GM23338 (cell line): ENCODE data around the gene NCR1. TPM values are rescaled to one million over a fixed set of nuclear protein-coding genes. Genes with fewer than 3 reads are reported as not detected.

Experiments
- ATAC-seq: fragments of 200-7000 bp; cut with Tn5 transposase; 3 replicates; pipeline ENCODE4 v1.9.1; 2020
- DNase-seq: peaks from one replicate; pipeline ENCODE4 v3.0.0-alpha.2; 2015; ENCODE audit warnings: low spot score
- H2AFZ ChIP-seq: fragments of 200-600 bp; sonication (generic); 2 replicates; pipeline ENCODE4 v1.8.0; 2016; ENCODE audit warnings: antibody characterized with exemption, mild to moderate bottlenecking, moderate library complexity
- H3F3A ChIP-seq: fragments of 200-600 bp; sonication (generic); replicated peaks from 2 replicates; pipeline ENCODE4 v1.8.0; 2017; ENCODE audit warnings: antibody characterized with exemption, mixed run types, low read depth
- H3K27ac ChIP-seq: fragments of 200-600 bp; sonication (generic); 2 replicates; pipeline ENCODE4 v1.6.1; 2016; ENCODE audit warnings: low read depth
- H3K27me3 ChIP-seq: fragments of 200-600 bp; sonication (generic); 2 replicates; pipeline ENCODE4 v1.8.0; 2016; ENCODE audit warnings: mild to moderate bottlenecking, mixed run types, moderate library complexity; ENCODE audit not compliant: insufficient read depth
- H3K36me3 ChIP-seq: fragments of 200-600 bp; sonication (generic); 2 replicates; pipeline ENCODE4 v1.8.0; 2016; ENCODE audit warnings: mild to moderate bottlenecking; ENCODE audit not compliant: insufficient read depth
- H3K4me1 ChIP-seq: fragments of 200-600 bp; sonication (generic); 2 replicates; pipeline ENCODE4 v1.8.0; 2016; ENCODE audit warnings: mild to moderate bottlenecking, moderate library complexity; ENCODE audit not compliant: insufficient read depth
- H3K4me2 ChIP-seq: fragments of 200-600 bp; sonication (generic); 2 replicates; pipeline ENCODE4 v1.7.1; 2017; ENCODE audit warnings: mixed run types
- H3K4me3 ChIP-seq: fragments of 200-600 bp; sonication (generic); 2 replicates; pipeline ENCODE4 v1.6.1; 2016; ENCODE audit warnings: mixed run types
- H3K79me2 ChIP-seq: fragments of 200-600 bp; sonication (generic); replicated peaks from 2 replicates; pipeline ENCODE4 v1.8.0; 2017; ENCODE audit warnings: mild to moderate bottlenecking; ENCODE audit not compliant: insufficient read depth
- H3K9me2 ChIP-seq: fragments of 200-600 bp; sonication (generic); 2 replicates; pipeline ENCODE4 v1.8.0; 2017; ENCODE audit not compliant: insufficient read depth
- H4K20me1 ChIP-seq: fragments of 200-600 bp; sonication (generic); replicated peaks from 2 replicates; pipeline ENCODE4 v1.8.0; 2017; ENCODE audit warnings: mild to moderate bottlenecking; ENCODE audit not compliant: insufficient read depth
- H3K27ac Mint-ChIP-seq: 2 replicates; pipeline ENCODE4 v1.8.0; 2020; ENCODE audit warnings: inconsistent platforms, mild to moderate bottlenecking, moderate library complexity, mixed read lengths
- H3K27me3 Mint-ChIP-seq: 3 replicates; pipeline ENCODE4 v1.8.0; 2022; ENCODE audit warnings: low read depth, mild to moderate bottlenecking, moderate library complexity, mixed read lengths, inconsistent platforms; ENCODE audit not compliant: insufficient read depth, poor library complexity
- H3K36me3 Mint-ChIP-seq: 3 replicates; pipeline ENCODE4 v1.8.0; 2021; ENCODE audit warnings: low read depth, mild to moderate bottlenecking, inconsistent platforms, moderate library complexity, mixed read lengths
- H3K4me1 Mint-ChIP-seq: 3 replicates; pipeline ENCODE4 v1.8.0; 2020; ENCODE audit warnings: mild to moderate bottlenecking, inconsistent platforms, mixed read lengths
- H3K4me3 Mint-ChIP-seq: 3 replicates; pipeline ENCODE4 v1.8.0; 2021; ENCODE audit warnings: moderate library complexity, mild to moderate bottlenecking, inconsistent platforms, mixed read lengths
- H3K9me3 Mint-ChIP-seq: 3 replicates; pipeline ENCODE4 v1.8.0; 2020; ENCODE audit warnings: moderate library complexity, mild to moderate bottlenecking, inconsistent platforms, mixed read lengths
- CREB1 ChIP-seq: fragments of 250-450 bp; sonication (Bioruptor Pico); IDR thresholded peaks from 2 replicates; pipeline ENCODE4 v1.5.0; 2020; ENCODE audit warnings: low read depth, mild to moderate bottlenecking, moderate library complexity
- CTCF ChIP-seq, 2 experiments: fragments of 200-600 bp in 1 of 2; sonication (generic) in 1 of 2; conservative IDR thresholded peaks; 2 replicates each; pipeline versions ENCODE4 v1.5.1 to v1.6.1; 2016 to 2017; ENCODE audit warnings: antibody characterized with exemption in 2 of 2, low read depth in 2 of 2, mild to moderate bottlenecking in 2 of 2, moderate library complexity in 1 of 2
- ETS1 ChIP-seq: IDR thresholded peaks from 2 replicates; pipeline ENCODE4 v1.6.1; 2016; ENCODE audit warnings: antibody characterized with exemption
- EZH2 ChIP-seq: fragments of 200-600 bp; sonication (generic); IDR thresholded peaks from one replicate; pipeline ENCODE4 v1.8.0; 2017; ENCODE audit warnings: antibody characterized with exemption, mild to moderate bottlenecking, low read depth; ENCODE audit not compliant: unreplicated experiment
- EZH2phosphoT487 ChIP-seq: fragments of 200-600 bp; sonication (generic); IDR thresholded peaks from one replicate; pipeline ENCODE4 v1.8.1; 2018; ENCODE audit warnings: antibody characterized with exemption; ENCODE audit not compliant: unreplicated experiment
- JUNB ChIP-seq: IDR thresholded peaks from one replicate; pipeline ENCODE4 v1.6.1; 2016; ENCODE audit warnings: antibody characterized with exemption; ENCODE audit not compliant: unreplicated experiment
- NANOG ChIP-seq: IDR thresholded peaks from 2 replicates; pipeline ENCODE4 v1.6.1; 2016; ENCODE audit warnings: antibody characterized with exemption, borderline replicate concordance
- POLR2AphosphoS5 ChIP-seq: IDR thresholded peaks from 2 replicates; pipeline ENCODE4 v1.6.1; 2016; ENCODE audit warnings: antibody characterized with exemption, low read depth
- REST ChIP-seq: IDR thresholded peaks from one replicate; pipeline ENCODE4 v1.6.1; 2018; ENCODE audit warnings: antibody characterized with exemption; ENCODE audit not compliant: unreplicated experiment
- STAT1 ChIP-seq: IDR thresholded peaks from one replicate; pipeline ENCODE4 v1.6.1; 2016; ENCODE audit warnings: antibody characterized with exemption; ENCODE audit not compliant: unreplicated experiment
- ZNF114 ChIP-seq: fragments of 250-450 bp; sonication (Bioruptor Pico); IDR thresholded peaks from 2 replicates; pipeline ENCODE4 v1.5.0; 2020; ENCODE audit warnings: mild to moderate bottlenecking, moderate library complexity
- ZNF331 ChIP-seq: fragments of 250-450 bp; sonication (Bioruptor Pico); IDR thresholded peaks from 2 replicates; pipeline ENCODE4 v1.5.0; 2020; ENCODE audit warnings: low read depth, mild to moderate bottlenecking, moderate library complexity
- ZNF462 ChIP-seq: fragments of 250-450 bp; sonication (Bioruptor Pico); IDR thresholded peaks from 2 replicates; pipeline ENCODE4 v1.5.0; 2020; ENCODE audit warnings: mild to moderate bottlenecking, moderate library complexity
- polyA plus RNA-seq: library from polyadenylated mRNA; unstranded; fragments of >200 nt; fragmentation: Nextera tagmentation; extraction: Ambion mirVana; gene quantifications from 2 replicates; pipeline ENCODE4 v1.2.1, GENCODE V29; 2016
- total RNA-seq: library from RNA; depleted of rRNA; stranded (reverse); fragments of >200 nt; shearing (Covaris generic); gene quantifications from 2 replicates; pipeline ENCODE4 v1.2.3, GENCODE V29; 2014

The NCR1 gene
- total and polyA plus RNA-seq, 2 experiments from 2014 or later: 1.8 to 2.0 TPM

- H3F3A ChIP-seq: no peaks in the 10 kb centered on the region
Observed at GRCh38 chr19:54918499-54918898, 12.6 kb downstream of the NCR1 start.

More at GRCh38 chr19:54918499-54918898, 12.6 kb downstream of the NCR1 start:
- Histone ChIP-seq H2AFZ (no peak overlapping the region), H3K4me1 (no peaks in the 10 kb centered on the region), H3K36me3 (no peaks in the 10 kb centered on the region), H3K27me3 (no peaks in the 10 kb centered on the region), H3K4me2 (no peak overlapping the region), H3K9me2 (no peaks in the 10 kb centered on the region), H3K27ac (no peak overlapping the region), H4K20me1 (no peaks in the 10 kb centered on the region), H3K4me3 (no peak overlapping the region), H3K79me2 (no peaks in the 10 kb centered on the region)
- Mint-ChIP-seq H3K4me3 (no peak overlapping the region), H3K27ac (no peak overlapping the region), H3K9me3 (peaks cover 14% of the 10 kb centered on the region), H3K36me3 (no peaks in the 10 kb centered on the region), H3K4me1 (no peaks in the 10 kb centered on the region), H3K27me3 (peaks cover 18% of the 10 kb centered on the region)
- ATAC-seq (no peak), DNase-seq (no peak)
- no peak for TF ChIP-seq ZNF114 (CRISPR knock-in tag)
- no peak for TF ChIP-seq REST
- no peak for TF ChIP-seq STAT1
- no peak for TF ChIP-seq NANOG
- no peak for TF ChIP-seq ZNF331 (CRISPR knock-in tag)
- TF ChIP-seq EZH2phosphoT487: no peak
- no peak for TF ChIP-seq CREB1 (CRISPR knock-in tag)
- TF ChIP-seq ETS1: no peak
- no peak for TF ChIP-seq CTCF (conservative IDR thresholded peaks at IDR 0.05; ENCODE audit: low read depth in 2 of 2)
- TF ChIP-seq JUNB: no peak
- TF ChIP-seq EZH2: no peak
- no peak for TF ChIP-seq POLR2AphosphoS5
- no peak for TF ChIP-seq ZNF462 (CRISPR knock-in tag)
